Osteoblast (primary cell): ENCODE results near the gene NOL9. TPM values are rescaled to one million over a fixed set of nuclear protein-coding genes. Genes with fewer than 3 reads are reported as not detected.

Source experiments
- DNase-seq: peaks from one replicate; pipeline ENCODE4 v3.0.0; 2011; ENCODE audit warnings: low spot score, mixed read lengths; ENCODE audit not compliant: insufficient read length; ENCODE audit errors: missing footprints
- H2AFZ ChIP-seq: 2 replicates; pipeline ENCODE4 v1.6.0; 2011; ENCODE audit warnings: mild to moderate bottlenecking, low read length
- H3K27ac ChIP-seq: 2 replicates; pipeline ENCODE4 v1.5.1; 2011; ENCODE audit warnings: mild to moderate bottlenecking, low read depth, low read length, moderate library complexity
- H3K27me3 ChIP-seq: 2 replicates; pipeline ENCODE4 v1.6.0; 2012; ENCODE audit warnings: mild to moderate bottlenecking, control low read depth, inconsistent platforms, low read length, moderate library complexity; ENCODE audit not compliant: insufficient read depth
- H3K36me3 ChIP-seq: 2 replicates; pipeline ENCODE4 v1.5.1; 2011; ENCODE audit warnings: mild to moderate bottlenecking, low read length, control low read depth, moderate library complexity; ENCODE audit not compliant: insufficient read depth
- H3K4me1 ChIP-seq: 2 replicates; pipeline ENCODE4 v1.5.1; 2011; ENCODE audit warnings: mild to moderate bottlenecking, low read length, control low read depth, moderate library complexity; ENCODE audit not compliant: insufficient read depth
- H3K4me2 ChIP-seq: 2 replicates; pipeline ENCODE4 v1.6.0; 2011; ENCODE audit warnings: mild to moderate bottlenecking, low read length; ENCODE audit not compliant: insufficient read depth
- H3K4me3 ChIP-seq: fragments of 200-600 bp; sonication (generic); 3 replicates; pipeline ENCODE4 v1.5.1; 2012; ENCODE audit warnings: mild to moderate bottlenecking, low read length, inconsistent platforms; ENCODE audit not compliant: insufficient read depth
- H3K79me2 ChIP-seq: 2 replicates; pipeline ENCODE4 v1.6.0; 2012; ENCODE audit warnings: mild to moderate bottlenecking, low read length, control low read depth, inconsistent platforms; ENCODE audit not compliant: insufficient read depth
- H3K9me3 ChIP-seq: 2 replicates; pipeline ENCODE4 v1.5.1; 2011; ENCODE audit warnings: low read depth, low read length, control low read depth
- H4K20me1 ChIP-seq: 2 replicates; pipeline ENCODE4 v1.6.0; 2012; ENCODE audit warnings: mild to moderate bottlenecking, low read length, control low read depth; ENCODE audit not compliant: insufficient read depth
- total RNA-seq: library from RNA; depleted of rRNA; stranded (reverse); fragments of >200 nt; gene quantifications from 2 replicates; pipeline ENCODE4 v1.2.3, GENCODE V29; 2012
- TF ChIP-seq, protein P1 (sequence below): IDR thresholded peaks from 2 replicates; pipeline ENCODE4 v1.5.1; 2011; ENCODE audit warnings: mild to moderate bottlenecking, low read depth, low read length, moderate library complexity; ENCODE audit errors: extremely low read depth

The NOL9 gene
- total RNA-seq, 1 donor: 31.1 TPM

- peak overlapping the region; percentile 64 for H3K4me3 ChIP-seq
Observed at GRCh38 chr1:6485168-6486101, 68.9 kb downstream of the NOL9 start.

GRCh38 chr1:6484826-6485167 lies 69.5 kb downstream of the NOL9 start:
- no peak overlapping the region for H2AFZ ChIP-seq
- TF ChIP-seq, protein P1, sequence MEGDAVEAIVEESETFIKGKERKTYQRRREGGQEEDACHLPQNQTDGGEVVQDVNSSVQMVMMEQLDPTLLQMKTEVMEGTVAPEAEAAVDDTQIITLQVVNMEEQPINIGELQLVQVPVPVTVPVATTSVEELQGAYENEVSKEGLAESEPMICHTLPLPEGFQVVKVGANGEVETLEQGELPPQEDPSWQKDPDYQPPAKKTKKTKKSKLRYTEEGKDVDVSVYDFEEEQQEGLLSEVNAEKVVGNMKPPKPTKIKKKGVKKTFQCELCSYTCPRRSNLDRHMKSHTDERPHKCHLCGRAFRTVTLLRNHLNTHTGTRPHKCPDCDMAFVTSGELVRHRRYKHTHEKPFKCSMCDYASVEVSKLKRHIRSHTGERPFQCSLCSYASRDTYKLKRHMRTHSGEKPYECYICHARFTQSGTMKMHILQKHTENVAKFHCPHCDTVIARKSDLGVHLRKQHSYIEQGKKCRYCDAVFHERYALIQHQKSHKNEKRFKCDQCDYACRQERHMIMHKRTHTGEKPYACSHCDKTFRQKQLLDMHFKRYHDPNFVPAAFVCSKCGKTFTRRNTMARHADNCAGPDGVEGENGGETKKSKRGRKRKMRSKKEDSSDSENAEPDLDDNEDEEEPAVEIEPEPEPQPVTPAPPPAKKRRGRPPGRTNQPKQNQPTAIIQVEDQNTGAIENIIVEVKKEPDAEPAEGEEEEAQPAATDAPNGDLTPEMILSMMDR: no peak
- H3K4me2 ChIP-seq: peak overlapping the region; percentile 61
- no peaks in the 10 kb centered on the region for H3K36me3 ChIP-seq
- H3K27me3 ChIP-seq: peaks cover 3% of the 10 kb centered on the region
- no peaks in the 10 kb centered on the region for H3K79me2 ChIP-seq
- peaks cover 30% of the 10 kb centered on the region for H4K20me1 ChIP-seq
- no peak for DNase-seq
- H3K4me1 ChIP-seq: peaks cover 7% of the 10 kb centered on the region
- peak overlapping the region; percentile 64 for H3K4me3 ChIP-seq
- no peaks in the 10 kb centered on the region for H3K9me3 ChIP-seq
- no peak overlapping the region for H3K27ac ChIP-seq

More at GRCh38 chr1:6485168-6486101, 68.9 kb downstream of the NOL9 start:
- H3K4me2 ChIP-seq: peak overlapping the region; percentile 63
- H3K79me2 ChIP-seq: peaks cover 3% of the 10 kb centered on the region
- H3K9me3 ChIP-seq: no peaks in the 10 kb centered on the region
- DNase-seq: peak; percentile 93
- no peak overlapping the region for H2AFZ ChIP-seq
- peaks cover 8% of the 10 kb centered on the region for H3K4me1 ChIP-seq
- TF ChIP-seq, protein P1: no peak
- no peaks in the 10 kb centered on the region for H3K36me3 ChIP-seq
- peaks cover 30% of the 10 kb centered on the region for H4K20me1 ChIP-seq
- H3K27me3 ChIP-seq: peaks cover 3% of the 10 kb centered on the region
- H3K27ac ChIP-seq: no peak overlapping the region

- Histone ChIP-seq H3K4me3 (no peak overlapping the region), H4K20me1 (peaks cover 21% of the 10 kb centered on the region), H3K9me3 (no peaks in the 10 kb centered on the region), H3K36me3 (no peaks in the 10 kb centered on the region), H3K4me2 (no peak overlapping the region), H2AFZ (no peak overlapping the region), H3K27ac (no peak overlapping the region), H3K79me2 (no peaks in the 10 kb centered on the region), H3K4me1 (peaks cover 4% of the 10 kb centered on the region), H3K27me3 (peaks cover 3% of the 10 kb centered on the region)
- DNase-seq: no peak
- TF ChIP-seq, protein P1: no peak
Observed at GRCh38 chr1:6483761-6484117, 70.6 kb downstream of the NOL9 start.

- TF ChIP-seq, protein P1: no peak
- H2AFZ ChIP-seq: no peak overlapping the region
- peaks cover 4% of the 10 kb centered on the region for H3K4me1 ChIP-seq
- H3K4me2 ChIP-seq: no peak overlapping the region
- no peaks in the 10 kb centered on the region for H3K79me2 ChIP-seq
- no peaks in the 10 kb centered on the region for H3K9me3 ChIP-seq
- H3K27ac ChIP-seq: no peak overlapping the region
- peaks cover 19% of the 10 kb centered on the region for H4K20me1 ChIP-seq
- H3K27me3 ChIP-seq: peaks cover 3% of the 10 kb centered on the region
- H3K4me3 ChIP-seq: no peak overlapping the region
- no peak for DNase-seq
- H3K36me3 ChIP-seq: no peaks in the 10 kb centered on the region
Observed at GRCh38 chr1:6483017-6483760, 71.1 kb downstream of the NOL9 start.
